ENCODE results near the gene ALK.

Gene ALK

GRCh38 chr2:29224693-29225551, 696.5 kb downstream of the ALK start:
- no peak for DNase-seq (ENCODE audit: low read depth)

GRCh38 chr2:29223851-29224692, 697.3 kb downstream of the ALK start:
- DNase-seq (ENCODE audit: low read depth): peak; percentile 54

- DNase-seq (ENCODE audit: low read depth): no peak
Observed at GRCh38 chr2:29223257-29223656, 698.1 kb downstream of the ALK start.

GRCh38 chr2:29222381-29223179, 698.8 kb downstream of the ALK start:
- no peak for DNase-seq (ENCODE audit: low read depth)

- DNase-seq (ENCODE audit: low read depth): no peak
Observed at GRCh38 chr2:29220506-29221270, 700.7 kb downstream of the ALK start.

- no peak for DNase-seq (ENCODE audit: low read depth)
Observed at GRCh38 chr2:29219374-29219773, 702.0 kb downstream of the ALK start.

- no peak for DNase-seq (ENCODE audit: low read depth)
Observed at GRCh38 chr2:29218550-29219125, 702.7 kb downstream of the ALK start.

- DNase-seq (ENCODE audit: low read depth): no peak
Observed at GRCh38 chr2:29218071-29218470, 703.3 kb downstream of the ALK start.

- DNase-seq (ENCODE audit: low read depth): no peak
Observed at GRCh38 chr2:29216609-29216909, 704.8 kb downstream of the ALK start.

- DNase-seq (ENCODE audit: low read depth): no peak
Observed at GRCh38 chr2:29215739-29216608, 705.4 kb downstream of the ALK start.

- no peak for DNase-seq (ENCODE audit: low read depth)
Observed at GRCh38 chr2:29215073-29215472, 706.3 kb downstream of the ALK start.

- no peak for DNase-seq (ENCODE audit: low read depth)
Observed at GRCh38 chr2:29213888-29214291, 707.5 kb downstream of the ALK start.

- DNase-seq (ENCODE audit: low read depth): no peak
Observed at GRCh38 chr2:29212009-29212408, 709.4 kb downstream of the ALK start.

GRCh38 chr2:29209551-29209950, 711.8 kb downstream of the ALK start:
- DNase-seq (ENCODE audit: low read depth): no peak

- DNase-seq (ENCODE audit: low read depth): no peak
Observed at GRCh38 chr2:29207352-29208148, 713.8 kb downstream of the ALK start.

GRCh38 chr2:29206941-29207340, 714.4 kb downstream of the ALK start:
- no peak for DNase-seq (ENCODE audit: low read depth)

- DNase-seq (ENCODE audit: low read depth): no peak
Observed at GRCh38 chr2:29202819-29203495, 718.4 kb downstream of the ALK start.

GRCh38 chr2:29201979-29202378, 719.4 kb downstream of the ALK start:
- no peak for DNase-seq (ENCODE audit: low read depth)

Measured in fibroblast of gingiva (primary cell).